ENCODE measurements around the gene MAP4K5.
"Not testable (repeated sequence)": the region's sequence is repeated elsewhere in the genome, so short reads cannot be mapped to it uniquely, and the experiment has no call there.

MAP4K5 gene

DNA sequence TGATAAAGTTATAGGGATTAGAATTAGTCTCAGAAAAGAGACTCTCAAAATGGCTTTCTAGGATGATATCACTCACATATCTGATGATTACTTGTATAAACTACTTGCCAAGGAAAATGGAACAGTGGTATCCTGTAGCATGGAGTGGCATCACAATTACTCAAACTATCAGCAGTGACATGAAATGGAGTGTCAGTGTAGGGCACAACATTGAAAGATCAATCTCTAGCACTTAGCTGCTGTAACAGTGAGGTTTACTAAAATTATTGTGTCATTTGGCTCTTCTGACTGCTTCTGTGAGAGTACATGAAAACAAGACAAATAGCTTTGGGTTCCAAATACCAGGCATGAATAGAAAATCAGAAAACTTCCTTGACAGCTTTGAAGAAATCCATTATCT lies 6.7 kb upstream of the MAP4K5 start:
- Histone ChIP-seq H4K20me1 (ENCODE audit: insufficient read depth, low read length) (no peaks in the 10 kb centered on the region), H3K27me3 (ENCODE audit: insufficient read depth, low read length) (no peaks in the 10 kb centered on the region), H2AFZ (ENCODE audit: low read length) (no peak overlapping the region), H3K9me3 (ENCODE audit: low read length) (no peaks in the 10 kb centered on the region), H3K4me1 (ENCODE audit: insufficient read depth, low read length, severe bottlenecking) (peaks cover 15% of the 10 kb centered on the region), H3K9me2 (ENCODE audit: low read depth, low read length) (no peaks in the 10 kb centered on the region), H3K4me3 (ENCODE audit: low read depth, low read length, poor library complexity, severe bottlenecking) (no peak overlapping the region), H3K4me2 (ENCODE audit: low read length) (no peak overlapping the region), H3F3A (ENCODE audit: insufficient read depth, low read length) (no peaks in the 10 kb centered on the region), H3K27ac (ENCODE audit: low read depth, low read length, poor library complexity, severe bottlenecking) (no peak overlapping the region), H3K36me3 (ENCODE audit: insufficient read depth, low read length) (no peaks in the 10 kb centered on the region), H3K9ac (ENCODE audit: low read length) (no peak overlapping the region), H3K79me2 (ENCODE audit: insufficient read depth, low read length) (no peaks in the 10 kb centered on the region)
- TF ChIP-seq, protein P1, sequence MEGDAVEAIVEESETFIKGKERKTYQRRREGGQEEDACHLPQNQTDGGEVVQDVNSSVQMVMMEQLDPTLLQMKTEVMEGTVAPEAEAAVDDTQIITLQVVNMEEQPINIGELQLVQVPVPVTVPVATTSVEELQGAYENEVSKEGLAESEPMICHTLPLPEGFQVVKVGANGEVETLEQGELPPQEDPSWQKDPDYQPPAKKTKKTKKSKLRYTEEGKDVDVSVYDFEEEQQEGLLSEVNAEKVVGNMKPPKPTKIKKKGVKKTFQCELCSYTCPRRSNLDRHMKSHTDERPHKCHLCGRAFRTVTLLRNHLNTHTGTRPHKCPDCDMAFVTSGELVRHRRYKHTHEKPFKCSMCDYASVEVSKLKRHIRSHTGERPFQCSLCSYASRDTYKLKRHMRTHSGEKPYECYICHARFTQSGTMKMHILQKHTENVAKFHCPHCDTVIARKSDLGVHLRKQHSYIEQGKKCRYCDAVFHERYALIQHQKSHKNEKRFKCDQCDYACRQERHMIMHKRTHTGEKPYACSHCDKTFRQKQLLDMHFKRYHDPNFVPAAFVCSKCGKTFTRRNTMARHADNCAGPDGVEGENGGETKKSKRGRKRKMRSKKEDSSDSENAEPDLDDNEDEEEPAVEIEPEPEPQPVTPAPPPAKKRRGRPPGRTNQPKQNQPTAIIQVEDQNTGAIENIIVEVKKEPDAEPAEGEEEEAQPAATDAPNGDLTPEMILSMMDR (IDR thresholded peaks at IDR 0.05; ENCODE audit: low read length) = no peak
- no peak for TF ChIP-seq EZH2 (IDR thresholded peaks at IDR 0.05; ENCODE audit: borderline replicate concordance, low read length)

DNA sequence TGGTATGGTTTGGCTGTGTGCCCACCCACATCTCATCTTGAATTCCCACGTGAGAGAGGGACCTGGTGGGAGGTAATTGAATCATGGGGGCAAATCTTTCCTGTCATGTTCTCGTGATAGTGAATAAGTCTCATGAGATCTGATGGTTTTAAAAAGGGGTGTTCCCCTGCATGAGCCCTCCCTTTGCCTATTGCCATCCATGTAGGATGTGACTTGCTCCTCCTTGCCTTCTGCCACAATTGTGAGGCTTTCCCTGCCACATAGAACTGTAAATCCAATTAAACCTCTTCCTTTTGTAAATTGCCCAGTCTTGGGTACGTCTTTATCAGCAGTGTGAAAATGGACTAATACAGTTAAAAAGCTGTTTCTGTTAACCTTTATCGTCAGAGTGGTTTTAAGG lies 5.7 kb upstream of the MAP4K5 start:
- not testable (repeated sequence) for H4K20me1 ChIP-seq (ENCODE audit: insufficient read depth, low read length); H3K9ac ChIP-seq (ENCODE audit: low read length)

DNA sequence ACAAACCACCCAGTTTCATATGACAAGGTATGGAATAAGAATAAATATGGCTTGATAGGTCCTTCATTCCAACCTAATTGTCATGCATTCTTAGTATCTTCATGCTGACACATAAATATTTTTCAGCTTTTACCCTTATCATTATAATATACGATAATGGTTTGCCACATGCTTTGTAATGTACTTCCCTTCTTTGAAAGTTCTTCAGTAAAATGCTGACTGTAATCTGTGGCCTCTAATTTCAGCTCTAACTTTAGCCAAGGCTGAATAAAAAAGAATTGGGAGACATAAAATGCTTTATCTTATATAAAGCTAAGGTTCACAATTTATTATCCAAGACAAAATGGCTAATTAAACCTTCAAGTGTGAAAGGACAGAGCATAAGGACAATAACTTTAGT lies 2.6 kb upstream of the MAP4K5 start:
- Histone ChIP-seq H3K4me3 (ENCODE audit: low read depth, low read length, poor library complexity, severe bottlenecking) (no peak overlapping the region), H2AFZ (ENCODE audit: low read length) (no peak overlapping the region), H3K9me2 (ENCODE audit: low read depth, low read length) (no peaks in the 10 kb centered on the region), H3K4me1 (ENCODE audit: insufficient read depth, low read length, severe bottlenecking) (peaks cover 32% of the 10 kb centered on the region), H3K9ac (ENCODE audit: low read length) (no peak overlapping the region), H3K36me3 (ENCODE audit: insufficient read depth, low read length) (peaks cover 5% of the 10 kb centered on the region; the same call in 1 of the 2 replicates), H4K20me1 (ENCODE audit: insufficient read depth, low read length) (no peaks in the 10 kb centered on the region), H3K9me3 (ENCODE audit: low read length) (no peaks in the 10 kb centered on the region), H3K27me3 (ENCODE audit: insufficient read depth, low read length) (no peaks in the 10 kb centered on the region), H3K4me2 (ENCODE audit: low read length) (no peak overlapping the region), H3F3A (ENCODE audit: insufficient read depth, low read length) (no peaks in the 10 kb centered on the region), H3K79me2 (ENCODE audit: insufficient read depth, low read length) (peaks cover 21% of the 10 kb centered on the region), H3K27ac (ENCODE audit: low read depth, low read length, poor library complexity, severe bottlenecking) (no peak overlapping the region)
- TF ChIP-seq EZH2 (IDR thresholded peaks at IDR 0.05; ENCODE audit: borderline replicate concordance, low read length) = no peak
- TF ChIP-seq, protein P1 (IDR thresholded peaks at IDR 0.05; ENCODE audit: low read length) = no peak

More for the DNA sequence above, 5.7 kb upstream of the MAP4K5 start:
- not testable (repeated sequence) for H3K9me2 ChIP-seq (ENCODE audit: low read depth, low read length); H3F3A ChIP-seq (ENCODE audit: insufficient read depth, low read length); H3K27ac ChIP-seq (ENCODE audit: low read depth, low read length, poor library complexity, severe bottlenecking); H3K4me2 ChIP-seq (ENCODE audit: low read length); H3K9me3 ChIP-seq (ENCODE audit: low read length); H3K36me3 ChIP-seq (ENCODE audit: insufficient read depth, low read length); H3K79me2 ChIP-seq (ENCODE audit: insufficient read depth, low read length); H2AFZ ChIP-seq (ENCODE audit: low read length); H3K4me3 ChIP-seq (ENCODE audit: low read depth, low read length, poor library complexity, severe bottlenecking); H3K27me3 ChIP-seq (ENCODE audit: insufficient read depth, low read length)
- peaks cover 23% of the 10 kb centered on the region for H3K4me1 ChIP-seq (ENCODE audit: insufficient read depth, low read length, severe bottlenecking)

DNA sequence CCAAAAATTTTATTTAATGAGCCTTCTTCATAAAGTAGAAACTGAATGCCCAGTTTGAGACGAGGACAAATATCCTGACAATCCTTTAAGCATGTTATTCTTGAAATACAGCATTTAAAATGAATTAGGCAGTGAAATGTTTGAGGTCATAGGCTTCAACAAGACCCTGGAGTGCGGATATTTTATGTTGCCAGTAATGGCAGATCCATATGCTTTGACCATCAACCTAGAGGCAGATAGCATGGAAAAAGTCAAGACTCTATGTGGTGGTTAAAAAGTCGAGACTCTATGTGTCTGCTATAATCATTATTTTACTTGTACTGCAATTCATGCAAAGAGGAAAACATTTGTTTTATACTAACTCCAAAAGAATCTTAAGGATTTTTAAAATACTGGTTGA lies 2.0 kb upstream of the MAP4K5 start:
- Histone ChIP-seq H3K4me3 (ENCODE audit: low read depth, low read length, poor library complexity, severe bottlenecking) (no peak overlapping the region), H2AFZ (ENCODE audit: low read length) (no peak overlapping the region), H3F3A (ENCODE audit: insufficient read depth, low read length) (no peaks in the 10 kb centered on the region), H3K9me3 (ENCODE audit: low read length) (no peaks in the 10 kb centered on the region), H3K79me2 (ENCODE audit: insufficient read depth, low read length) (peaks cover 27% of the 10 kb centered on the region), H3K9ac (ENCODE audit: low read length) (no peak overlapping the region), H3K4me1 (ENCODE audit: insufficient read depth, low read length, severe bottlenecking) (peaks cover 38% of the 10 kb centered on the region), H3K27me3 (ENCODE audit: insufficient read depth, low read length) (no peaks in the 10 kb centered on the region), H3K4me2 (ENCODE audit: low read length) (no peak overlapping the region), H4K20me1 (ENCODE audit: insufficient read depth, low read length) (no peaks in the 10 kb centered on the region), H3K36me3 (ENCODE audit: insufficient read depth, low read length) (peaks cover 5% of the 10 kb centered on the region; the same call in 1 of the 2 replicates), H3K9me2 (ENCODE audit: low read depth, low read length) (no peaks in the 10 kb centered on the region), H3K27ac (ENCODE audit: low read depth, low read length, poor library complexity, severe bottlenecking) (no peak overlapping the region)
- TF ChIP-seq, protein P1 (IDR thresholded peaks at IDR 0.05; ENCODE audit: low read length) = no peak
- TF ChIP-seq EZH2 (IDR thresholded peaks at IDR 0.05; ENCODE audit: borderline replicate concordance, low read length) = no peak

Data from OCI-LY1 (cell line).